Panc1 (cell line): Measurements from ENCODE around the gene SLC6A14. TPM values are rescaled to one million over a fixed set of nuclear protein-coding genes. Genes with fewer than 3 reads are reported as not detected.

Experiments
- ATAC-seq: fragments of 200-7000 bp; cut with Tn5 transposase; 2 replicates; pipeline ENCODE4 v1.9.1; 2020; ENCODE audit warnings: mild to moderate bottlenecking, moderate library complexity
- BruUV-seq: library from RNA; stranded (reverse); fragments of 400-500 nt; replicated peaks from 2 replicates; lab custom pipeline; 2021; lab: Mats Ljungman, UMichigan
- CTCF ChIA-PET: fragments of 300-600 bp; sonication (Branson Sonifier 250); formaldehyde crosslinking; loops from one replicate; lab custom pipeline; 2022; ENCODE audit warnings: antibody characterized with exemption; lab: Charles Lee
- POLR2A ChIA-PET: fragments of 300-600 bp; sonication (Branson Sonifier 250); formaldehyde crosslinking; loops from one replicate; lab custom pipeline; 2022; ENCODE audit warnings: antibody characterized with exemption; lab: Charles Lee
- DNase-seq: peaks from one replicate; pipeline ENCODE4 v3.0.0-alpha.2; 2010; ENCODE audit warnings: low read depth, low spot score
- H3K27ac ChIP-seq: 2 replicates; pipeline ENCODE4 v1.5.1; 2011; ENCODE audit warnings: mild to moderate bottlenecking, low read length, inconsistent platforms
- H3K27me3 ChIP-seq: fragments of 200-500 bp; sonication (Bioruptor generic); 2 replicates; pipeline ENCODE4 v1.6.0; 2014; ENCODE audit warnings: low read length, inconsistent platforms; ENCODE audit not compliant: control insufficient read depth, insufficient read depth
- H3K36me3 ChIP-seq: fragments of 200-500 bp; sonication (Bioruptor generic); 2 replicates; pipeline ENCODE4 v1.5.1; 2014; ENCODE audit warnings: inconsistent platforms, mild to moderate bottlenecking, low read length, moderate library complexity; ENCODE audit not compliant: control insufficient read depth, insufficient read depth
- H3K4me1 ChIP-seq: 2 replicates; pipeline ENCODE4 v1.5.1; 2011; ENCODE audit warnings: inconsistent platforms, mild to moderate bottlenecking, low read length, moderate library complexity; ENCODE audit not compliant: control insufficient read depth, insufficient read depth
- H3K4me3 ChIP-seq, 2 experiments: 2 replicates each; pipeline ENCODE4 v1.5.1; 2011 to 2012; ENCODE audit warnings: low read depth in 2 of 2, low read length in 2 of 2, mild to moderate bottlenecking in 2 of 2, inconsistent platforms in 1 of 2, moderate library complexity in 1 of 2
- H3K9me3 ChIP-seq: fragments of 200-500 bp; sonication (Bioruptor generic); 2 replicates; pipeline ENCODE4 v1.5.1; 2014; ENCODE audit warnings: low read depth, mild to moderate bottlenecking, inconsistent platforms, low read length, moderate library complexity; ENCODE audit not compliant: control insufficient read depth, insufficient read depth
- POLR2AphosphoS5 ChIP-seq: IDR thresholded peaks from 2 replicates; pipeline ENCODE4 v1.6.1; 2012; ENCODE audit warnings: mild to moderate bottlenecking, low read depth, low read length, moderate library complexity
- SIN3A ChIP-seq: IDR thresholded peaks from 2 replicates; pipeline ENCODE4 v1.6.1; 2012; ENCODE audit warnings: low read depth, mild to moderate bottlenecking, low read length, moderate library complexity, borderline replicate concordance; ENCODE audit not compliant: insufficient read depth
- TCF7L2 ChIP-seq: IDR thresholded peaks from 2 replicates; pipeline ENCODE4 v1.6.1; 2011; ENCODE audit warnings: mild to moderate bottlenecking, low read depth, low read length, inconsistent platforms
- in situ Hi-C: cut with HindIII; loops from 2 replicates; pipeline ENCODE4 v1.10.0; 2016; ENCODE audit warnings: low sequenced_read_pairs, low pct_unique_long_range_greater_than_20kb
- intact Hi-C: fragments of 100-400 bp; cut with micrococcal nuclease; formaldehyde crosslinking; loops from one replicate; pipeline ENCODE4 v1.10.0; 2022; ENCODE audit not compliant: unreplicated experiment
- total RNA-seq: library from RNA; stranded (reverse); gene quantifications from one replicate; pipeline ENCODE4 v1.2.1, GENCODE V29; 2021; ENCODE audit not compliant: unreplicated experiment
- TF ChIP-seq, protein P1 (sequence below): fragments of 450-650 bp; IDR thresholded peaks from 2 replicates; pipeline ENCODE4 v1.5.1; 2017; ENCODE audit warnings: mild to moderate bottlenecking
- TF ChIP-seq, protein P2 (sequence below), 2 experiments: IDR thresholded peaks; 2 replicates each; pipeline ENCODE4 v1.6.1; 2011 to 2012; ENCODE audit warnings: low read depth in 2 of 2, control low read depth in 1 of 2, low read length in 1 of 2, mild to moderate bottlenecking in 1 of 2, moderate library complexity in 1 of 2; ENCODE audit not compliant: insufficient read depth in 1 of 2

Gene SLC6A14
- total RNA-seq, 1 experiment from 2014 or later, result 0.03 TPM

DNA sequence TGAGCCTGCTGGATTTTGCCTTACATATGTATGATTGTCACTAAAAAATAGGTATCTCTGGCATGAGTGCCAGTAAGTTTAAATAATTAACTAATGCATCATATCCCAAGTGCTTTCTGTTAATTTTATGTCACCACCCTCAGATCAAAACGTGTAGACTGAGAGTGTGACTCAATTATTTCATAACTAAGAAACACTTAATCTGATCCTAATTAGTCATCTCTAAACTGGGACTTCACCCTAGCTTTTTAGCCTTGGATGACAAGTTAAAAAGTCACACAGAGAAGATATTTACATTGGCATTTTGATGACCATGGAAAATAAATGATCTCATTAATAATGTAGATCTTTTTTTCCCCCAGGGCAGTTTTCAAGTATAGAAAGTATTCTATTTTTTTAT lies 23.1 kb upstream of the SLC6A14 start:
- ATAC-seq (no peak), DNase-seq (no peak)
- BruUV-seq, result no TSS peak
- H3K4me3 ChIP-seq, result no peak overlapping the region
- TF ChIP-seq, protein P1, sequence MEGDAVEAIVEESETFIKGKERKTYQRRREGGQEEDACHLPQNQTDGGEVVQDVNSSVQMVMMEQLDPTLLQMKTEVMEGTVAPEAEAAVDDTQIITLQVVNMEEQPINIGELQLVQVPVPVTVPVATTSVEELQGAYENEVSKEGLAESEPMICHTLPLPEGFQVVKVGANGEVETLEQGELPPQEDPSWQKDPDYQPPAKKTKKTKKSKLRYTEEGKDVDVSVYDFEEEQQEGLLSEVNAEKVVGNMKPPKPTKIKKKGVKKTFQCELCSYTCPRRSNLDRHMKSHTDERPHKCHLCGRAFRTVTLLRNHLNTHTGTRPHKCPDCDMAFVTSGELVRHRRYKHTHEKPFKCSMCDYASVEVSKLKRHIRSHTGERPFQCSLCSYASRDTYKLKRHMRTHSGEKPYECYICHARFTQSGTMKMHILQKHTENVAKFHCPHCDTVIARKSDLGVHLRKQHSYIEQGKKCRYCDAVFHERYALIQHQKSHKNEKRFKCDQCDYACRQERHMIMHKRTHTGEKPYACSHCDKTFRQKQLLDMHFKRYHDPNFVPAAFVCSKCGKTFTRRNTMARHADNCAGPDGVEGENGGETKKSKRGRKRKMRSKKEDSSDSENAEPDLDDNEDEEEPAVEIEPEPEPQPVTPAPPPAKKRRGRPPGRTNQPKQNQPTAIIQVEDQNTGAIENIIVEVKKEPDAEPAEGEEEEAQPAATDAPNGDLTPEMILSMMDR, result no peak
- TF ChIP-seq SIN3A, result no peak
- no peak for TF ChIP-seq TCF7L2
- TF ChIP-seq POLR2AphosphoS5, result no peak
- TF ChIP-seq, protein P2, sequence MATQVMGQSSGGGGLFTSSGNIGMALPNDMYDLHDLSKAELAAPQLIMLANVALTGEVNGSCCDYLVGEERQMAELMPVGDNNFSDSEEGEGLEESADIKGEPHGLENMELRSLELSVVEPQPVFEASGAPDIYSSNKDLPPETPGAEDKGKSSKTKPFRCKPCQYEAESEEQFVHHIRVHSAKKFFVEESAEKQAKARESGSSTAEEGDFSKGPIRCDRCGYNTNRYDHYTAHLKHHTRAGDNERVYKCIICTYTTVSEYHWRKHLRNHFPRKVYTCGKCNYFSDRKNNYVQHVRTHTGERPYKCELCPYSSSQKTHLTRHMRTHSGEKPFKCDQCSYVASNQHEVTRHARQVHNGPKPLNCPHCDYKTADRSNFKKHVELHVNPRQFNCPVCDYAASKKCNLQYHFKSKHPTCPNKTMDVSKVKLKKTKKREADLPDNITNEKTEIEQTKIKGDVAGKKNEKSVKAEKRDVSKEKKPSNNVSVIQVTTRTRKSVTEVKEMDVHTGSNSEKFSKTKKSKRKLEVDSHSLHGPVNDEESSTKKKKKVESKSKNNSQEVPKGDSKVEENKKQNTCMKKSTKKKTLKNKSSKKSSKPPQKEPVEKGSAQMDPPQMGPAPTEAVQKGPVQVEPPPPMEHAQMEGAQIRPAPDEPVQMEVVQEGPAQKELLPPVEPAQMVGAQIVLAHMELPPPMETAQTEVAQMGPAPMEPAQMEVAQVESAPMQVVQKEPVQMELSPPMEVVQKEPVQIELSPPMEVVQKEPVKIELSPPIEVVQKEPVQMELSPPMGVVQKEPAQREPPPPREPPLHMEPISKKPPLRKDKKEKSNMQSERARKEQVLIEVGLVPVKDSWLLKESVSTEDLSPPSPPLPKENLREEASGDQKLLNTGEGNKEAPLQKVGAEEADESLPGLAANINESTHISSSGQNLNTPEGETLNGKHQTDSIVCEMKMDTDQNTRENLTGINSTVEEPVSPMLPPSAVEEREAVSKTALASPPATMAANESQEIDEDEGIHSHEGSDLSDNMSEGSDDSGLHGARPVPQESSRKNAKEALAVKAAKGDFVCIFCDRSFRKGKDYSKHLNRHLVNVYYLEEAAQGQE (IDR thresholded peaks at IDR 0.05; ENCODE audit: insufficient read depth in 1 of 2, low read depth in 2 of 2, low read length in 1 of 2), result no peak
- ChIA-PET POLR2A (no interaction called here), CTCF (no interaction called here)
- H3K4me1 ChIP-seq, result no peaks in the 10 kb centered on the region
- H3K9me3 ChIP-seq, result no peaks in the 10 kb centered on the region
- in situ Hi-C loops, result no loop called here
- H3K27ac ChIP-seq, result no peak overlapping the region
- H3K27me3 ChIP-seq, result no peaks in the 10 kb centered on the region
- no peaks in the 10 kb centered on the region for H3K36me3 ChIP-seq
- intact Hi-C loops, result no loop called here

DNA sequence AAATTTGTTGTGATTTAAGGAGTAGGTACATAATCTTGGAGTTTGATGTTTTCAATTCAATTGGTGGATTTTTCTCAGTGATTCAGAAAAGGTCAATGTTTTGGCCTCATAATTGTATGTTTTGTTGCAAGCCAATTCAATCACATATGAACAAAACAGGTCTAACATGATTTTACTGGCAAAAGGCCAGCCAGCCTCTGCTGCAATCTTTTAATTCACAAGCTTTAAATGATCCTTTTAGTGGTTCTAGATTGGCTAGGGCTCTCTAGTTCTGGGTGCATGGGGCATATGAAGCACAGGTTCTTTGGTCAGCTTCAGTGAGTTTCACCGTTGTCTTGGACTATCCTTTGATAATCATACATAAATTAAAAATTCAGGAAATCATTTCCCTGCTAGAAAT lies 19.2 kb upstream of the SLC6A14 start:
- ATAC-seq, result no peak

More for the DNA sequence above, 19.2 kb upstream of the SLC6A14 start:
- ChIA-PET POLR2A (no interaction called here), CTCF (no interaction called here)
- intact Hi-C loops (no loop called here), in situ Hi-C loops (no loop called here)
- Histone ChIP-seq H3K4me1 (no peaks in the 10 kb centered on the region), H3K36me3 (no peaks in the 10 kb centered on the region), H3K27me3 (no peaks in the 10 kb centered on the region), H3K4me3 (no peak overlapping the region), H3K27ac (no peak overlapping the region), H3K9me3 (no peaks in the 10 kb centered on the region)
- no peak for DNase-seq
- TF ChIP-seq, protein P2 (IDR thresholded peaks at IDR 0.05; ENCODE audit: insufficient read depth in 1 of 2, low read depth in 2 of 2, low read length in 1 of 2), result no peak
- no peak for TF ChIP-seq TCF7L2
- TF ChIP-seq POLR2AphosphoS5, result no peak
- TF ChIP-seq, protein P1, result no peak
- no peak for TF ChIP-seq SIN3A
- no TSS peak for BruUV-seq
